Activated CD8-positive, alpha-beta memory T cell treated with anti-CD3 and anti-CD28 coated beads, Interleukin-2, amount 50 U/mL, for 48 hours (primary cell): ENCODE measurements around the gene RHPN2.
A peak's percentile ranks its signal among the peaks of the same experiment; 100 is the strongest.
"Not testable (repeated sequence)": the region's sequence is repeated elsewhere in the genome, so short reads cannot be mapped to it uniquely, and the experiment has no call there.

Source experiments
- DNase-seq: peaks from one replicate; pipeline ENCODE4 v3.0.0-alpha.2; 2020

RHPN2 gene

GRCh38 chr19:33063753-33064457 lies 783 bp downstream of the RHPN2 start:
- peak; percentile 57 for DNase-seq

- no peak for DNase-seq
These were observed 1.3 kb downstream of the RHPN2 start for GRCh38 chr19:33063356-33063752.

DNA sequence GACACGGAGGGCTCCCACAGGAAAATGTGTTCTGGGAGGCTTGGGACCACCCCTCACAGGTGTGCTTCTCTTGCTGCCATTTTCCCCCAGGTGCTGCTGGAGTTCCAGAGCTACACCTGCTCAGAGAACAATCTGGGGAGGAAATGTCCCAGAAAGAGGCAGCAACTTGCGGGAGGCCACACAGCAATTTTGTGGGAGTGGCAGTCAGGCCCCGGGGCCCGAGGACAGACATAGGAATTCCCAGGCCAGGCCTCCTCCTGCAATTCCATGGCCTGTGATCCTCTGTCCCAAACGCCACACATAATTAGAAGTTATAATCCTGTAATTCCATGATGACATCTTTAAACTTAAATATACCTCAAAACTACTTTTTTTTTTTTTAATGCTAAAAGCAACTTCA lies 1.8 kb downstream of the RHPN2 start:
- DNase-seq, result no peak

GRCh38 chr19:33060586-33060985 lies 4.1 kb downstream of the RHPN2 start:
- DNase-seq, result no peak

DNA sequence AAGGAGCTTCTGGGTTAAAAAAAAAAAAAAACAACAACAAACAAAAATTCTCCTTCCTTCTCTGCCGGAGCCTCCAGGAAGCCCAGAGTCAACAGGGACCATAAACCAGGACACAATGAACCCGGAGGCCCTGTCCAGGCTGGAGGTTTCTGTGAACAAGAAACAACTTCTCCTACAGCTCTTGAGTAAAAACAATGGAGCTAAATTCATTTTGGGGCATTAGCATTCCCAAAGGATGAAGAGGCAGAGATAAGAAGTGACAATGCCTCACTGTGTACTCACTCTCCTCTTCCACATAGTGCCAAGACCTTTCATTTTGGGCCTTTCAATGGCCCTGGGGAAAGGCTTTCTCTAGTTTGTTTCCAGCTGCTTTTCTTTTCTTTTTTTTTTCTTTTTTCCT lies 9.0 kb downstream of the RHPN2 start:
- DNase-seq, result no peak

- DNase-seq, result no peak
These were observed 10.1 kb downstream of the RHPN2 start for GRCh38 chr19:33054623-33055022.

DNA sequence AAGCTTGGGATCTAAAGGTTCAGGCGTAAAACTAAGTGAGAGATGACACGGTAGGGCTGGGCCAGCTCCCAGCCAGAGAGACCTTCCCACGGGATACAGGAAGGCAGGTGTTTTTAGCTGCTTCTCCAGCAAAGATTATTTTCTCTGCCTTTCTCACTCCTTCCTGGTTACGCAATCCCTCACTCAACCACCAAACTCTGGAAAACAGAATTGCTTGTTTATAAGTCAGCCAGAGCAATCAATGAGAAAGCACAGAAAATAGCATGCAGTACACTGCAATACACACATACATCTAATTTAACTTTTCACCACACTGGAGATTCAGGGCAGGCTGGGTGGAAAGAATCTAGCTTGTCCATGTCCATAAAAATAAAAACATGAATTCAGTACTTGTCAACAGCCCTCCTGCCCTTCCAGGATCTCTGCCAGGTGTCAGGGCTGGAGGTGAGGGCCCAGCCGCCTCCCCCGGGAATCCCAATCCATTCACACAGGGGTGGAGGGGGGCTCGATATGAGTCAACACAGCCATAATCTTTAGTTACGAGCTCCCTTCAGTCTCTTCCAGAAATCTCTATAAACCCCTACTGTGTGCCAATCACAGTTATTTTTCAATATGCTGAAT lies 12.2 kb downstream of the RHPN2 start:
- DNase-seq, result no peak

- no peak for DNase-seq
These were observed 14.6 kb downstream of the RHPN2 start for GRCh38 chr19:33050110-33050509.

DNA sequence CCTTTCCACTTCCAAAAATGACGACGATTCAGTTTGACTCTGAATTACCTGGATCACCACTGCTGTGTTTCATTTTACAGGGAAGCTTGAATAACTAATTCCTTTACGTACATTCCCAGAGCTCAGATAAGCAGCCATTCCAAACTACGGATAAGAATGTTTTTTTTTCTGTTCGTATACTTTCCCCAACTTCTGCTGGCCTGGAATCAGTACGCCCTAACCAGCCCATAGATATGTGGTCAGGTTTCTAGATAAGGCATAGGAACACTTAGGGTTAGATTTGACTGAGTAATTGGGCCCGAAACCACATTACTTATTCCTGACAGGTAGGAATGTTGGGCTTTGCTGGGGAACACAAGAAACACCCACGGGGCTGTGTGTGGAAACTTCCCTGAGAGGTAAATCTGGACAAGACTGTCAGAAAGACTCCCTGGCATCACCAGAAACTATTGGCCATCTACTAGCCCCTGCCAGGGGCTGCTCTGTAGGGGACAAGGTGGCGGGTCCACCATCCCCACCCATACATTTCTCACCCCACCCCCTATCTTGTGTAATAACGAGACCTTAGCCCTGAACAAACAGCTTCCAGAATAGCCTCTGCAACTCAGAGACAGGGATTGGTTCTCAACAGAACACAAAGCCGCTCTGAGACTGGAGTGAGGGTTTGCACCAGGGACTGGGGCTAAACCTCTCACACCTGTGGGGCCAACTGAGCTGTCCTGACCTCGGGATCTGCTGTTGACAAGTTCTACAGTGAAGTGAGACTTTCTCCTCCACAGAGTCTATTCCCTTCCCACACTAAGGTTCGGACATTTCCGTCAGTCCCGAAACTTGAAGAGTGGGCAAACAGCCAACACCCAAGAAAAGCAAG lies 15.6 kb downstream of the RHPN2 start:
- DNase-seq, result no peak

DNA sequence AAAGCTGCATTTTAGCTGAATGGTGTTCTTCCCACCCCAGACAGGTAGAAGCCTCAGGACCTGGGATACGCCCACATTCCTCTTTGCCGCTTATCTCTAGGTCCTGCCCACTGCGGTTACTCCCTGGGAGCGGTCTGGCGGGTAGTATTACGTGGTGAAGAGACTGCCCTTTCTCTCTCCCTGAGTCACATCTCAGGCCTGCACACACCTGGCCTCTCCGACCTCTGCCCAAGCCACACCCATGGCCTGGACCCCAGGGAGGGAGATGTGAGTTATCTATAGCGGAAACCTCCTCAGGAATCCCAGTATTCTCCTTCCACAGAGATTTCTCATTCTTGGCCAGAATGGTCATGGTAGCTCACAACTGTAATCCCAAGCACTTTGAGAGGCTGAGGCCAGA lies 17.3 kb downstream of the RHPN2 start:
- DNase-seq, result no peak

- not testable (repeated sequence) for DNase-seq
These were observed 22.9 kb downstream of the RHPN2 start for GRCh38 chr19:33041828-33042160.

- DNase-seq, result no peak
These were observed 23.5 kb downstream of the RHPN2 start for GRCh38 chr19:33040994-33041827.

DNA sequence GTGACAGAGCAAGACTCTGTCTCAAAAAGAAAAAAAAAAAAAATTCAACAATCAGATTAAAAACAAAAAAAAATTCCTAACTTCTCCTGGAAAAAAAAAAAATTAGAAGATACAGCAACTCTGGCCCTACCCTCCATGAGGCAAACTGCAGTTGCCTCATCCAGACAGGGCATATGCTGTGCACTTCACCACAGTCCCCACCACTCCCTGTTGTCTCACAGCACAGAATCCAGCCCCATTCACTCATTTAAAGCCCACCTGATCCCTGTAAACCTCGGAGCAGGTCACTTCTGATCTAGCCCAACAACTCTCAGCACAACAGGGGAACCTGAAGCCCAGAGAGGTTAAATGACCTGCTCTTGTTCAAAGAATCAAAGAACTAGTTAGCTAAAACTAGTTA lies 24.9 kb downstream of the RHPN2 start:
- no peak for DNase-seq

DNA sequence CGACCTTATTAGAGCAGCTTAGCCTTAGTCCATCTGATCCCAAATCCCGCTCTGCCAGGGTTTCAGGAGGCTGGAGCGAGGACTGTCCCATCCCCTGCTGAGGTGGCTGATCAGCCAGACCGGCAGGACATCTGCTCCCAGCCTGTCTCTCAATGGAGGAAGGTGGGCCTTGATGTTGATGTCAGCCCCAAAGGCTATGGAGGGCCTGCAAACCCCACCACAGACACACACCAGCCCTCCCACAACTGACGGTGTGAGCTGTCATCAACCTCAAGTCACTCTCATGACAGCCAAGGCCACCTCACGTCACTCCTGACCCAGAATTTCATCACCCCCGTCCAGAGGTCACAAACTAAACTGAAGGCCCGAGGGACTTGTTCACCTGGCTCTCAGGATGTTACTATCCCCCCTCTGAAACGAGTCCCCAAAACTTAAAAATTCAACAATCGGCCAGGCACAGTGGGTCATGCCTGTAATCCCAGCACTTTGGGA lies 25.5 kb downstream of the RHPN2 start:
- no peak for DNase-seq

DNA sequence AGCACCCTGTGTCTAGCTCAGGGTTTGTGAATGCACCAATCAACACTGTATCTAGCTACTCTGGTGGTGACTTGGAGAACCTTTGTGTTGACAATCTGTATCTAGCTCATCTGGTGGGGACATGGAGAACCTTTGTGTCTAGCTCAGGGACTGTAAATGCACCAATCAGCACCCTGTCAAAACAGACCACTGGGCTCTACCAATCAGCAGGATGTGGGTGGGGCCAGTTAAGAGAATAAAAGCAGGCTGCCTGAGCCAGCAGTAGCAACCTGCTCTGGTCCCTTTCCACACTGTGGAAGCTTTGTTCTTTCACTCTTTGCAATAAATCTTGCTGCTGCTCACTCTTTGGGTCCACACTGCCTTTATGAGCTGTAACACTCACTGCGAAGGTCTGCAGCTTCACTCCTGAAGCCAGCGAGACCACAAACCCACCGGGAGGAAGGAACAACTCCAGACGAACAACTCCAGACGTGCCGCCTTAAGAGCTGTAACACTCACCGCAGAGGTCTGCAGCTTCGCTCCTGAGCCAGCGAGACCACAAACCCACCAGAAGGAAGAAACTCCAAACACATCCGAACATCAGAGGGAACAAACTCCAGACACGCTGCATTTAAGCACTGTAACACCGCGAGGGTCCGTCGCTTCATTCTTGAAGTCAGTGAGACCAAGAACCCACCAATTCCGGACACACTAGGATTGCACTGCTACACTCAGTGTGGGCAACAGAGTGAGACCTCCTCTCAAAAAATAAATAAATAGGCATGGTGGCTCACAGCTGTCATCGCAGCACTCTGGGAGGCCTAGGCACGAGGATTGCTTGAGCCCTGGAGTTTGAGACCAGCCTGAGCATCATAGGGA lies 27.3 kb downstream of the RHPN2 start:
- DNase-seq, result peak; percentile 54

DNA sequence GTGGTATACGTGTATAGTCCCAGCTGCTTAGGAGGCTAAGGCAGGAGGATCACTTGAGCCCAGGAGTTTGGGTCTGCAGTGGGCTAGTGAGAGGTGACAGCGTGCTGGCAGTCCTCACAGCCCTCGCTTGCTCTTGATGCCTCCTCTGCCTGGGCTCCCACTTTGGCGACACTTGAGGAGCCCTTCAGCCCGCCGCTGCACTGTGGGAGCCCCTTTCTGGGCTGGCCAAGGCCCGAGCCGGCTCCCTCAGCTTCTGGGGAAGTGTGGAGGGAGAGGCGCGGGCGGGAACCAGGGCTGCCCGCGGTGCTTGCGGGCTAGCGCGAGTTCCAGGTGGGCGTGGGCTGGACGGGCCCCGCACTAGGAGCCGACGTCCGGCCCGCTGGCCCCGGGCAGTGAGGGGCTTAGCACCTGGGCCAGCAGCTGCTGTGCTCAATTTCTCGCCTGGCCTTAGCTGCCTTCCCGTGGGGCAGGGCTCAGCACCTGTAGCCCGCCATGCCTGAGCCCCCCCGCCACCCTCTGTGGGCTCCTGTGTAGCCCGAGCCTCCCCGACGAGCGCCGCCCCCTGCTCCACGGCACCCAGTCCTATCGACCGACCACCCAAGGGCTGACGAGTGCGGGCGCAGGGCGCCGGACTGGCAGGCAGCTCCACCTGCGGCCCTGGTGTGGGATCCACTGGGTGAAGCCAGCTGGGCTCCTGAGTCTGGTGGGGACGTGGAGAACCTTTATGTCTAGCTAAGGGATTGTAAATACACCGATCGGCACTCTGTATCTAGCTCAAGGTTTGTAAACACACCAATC lies 28.1 kb downstream of the RHPN2 start:
- not testable (repeated sequence) for DNase-seq

GRCh38 chr19:33035461-33035860 lies 29.2 kb downstream of the RHPN2 start:
- DNase-seq, result no peak

GRCh38 chr19:33032218-33032781 lies 32.4 kb downstream of the RHPN2 start:
- no peak for DNase-seq

GRCh38 chr19:33029746-33030303 lies 34.9 kb downstream of the RHPN2 start:
- no peak for DNase-seq

DNA sequence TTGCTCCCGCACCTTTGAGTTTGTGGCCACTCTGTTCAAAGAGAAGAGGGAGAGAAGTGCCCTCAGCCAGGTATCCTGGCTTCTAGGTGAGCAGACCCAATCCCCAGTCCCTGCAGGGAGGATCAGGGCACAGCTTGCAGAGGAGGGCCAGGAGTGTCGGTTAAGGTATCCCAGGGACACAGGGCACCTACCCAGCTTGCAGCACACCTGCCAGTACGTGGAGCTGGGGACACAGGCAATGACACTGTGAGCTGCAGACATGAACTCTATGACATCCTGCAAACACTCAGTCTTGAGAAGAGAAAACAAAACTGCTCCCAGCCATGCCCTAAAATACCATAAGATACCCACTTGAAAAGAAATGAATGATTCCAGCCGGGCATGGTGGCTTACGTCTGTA lies 38.1 kb downstream of the RHPN2 start:
- not testable (repeated sequence) for DNase-seq
